Pancreas (tissue), 10 donors: ENCODE results near the gene PITX1. TPM values are rescaled to one million over a fixed set of nuclear protein-coding genes. Genes with fewer than 3 reads are reported as not detected.

ENCODE experiments used
- ATAC-seq, 4 donors: fragments of 200-7000 bp; cut with Tn5 transposase; one replicate each; pipeline versions ENCODE4 v1.8.0 to v1.9.1; 2020; ENCODE audit warnings: mild to moderate bottlenecking in 4 of 4, moderate library complexity in 4 of 4
- DNase-seq, 6 donors: peaks; one replicate each; pipeline ENCODE4 v3.0.0-alpha.2; 2020
- FAIRE-seq: peaks from 2 replicates; lab custom pipeline; 2012; peaks lifted over from hg19 to GRCh38; lab: Jason Lieb, UNC
- H3K27ac ChIP-seq, 4 donors: fragments of 200-600 bp; sonication (generic); 1 replicate in 3 of 4; 2 replicates in 1 of 4; pipeline versions ENCODE4 v1.5.0 to v1.8.0; 2020
- H3K27me3 ChIP-seq, 4 donors: fragments of 200-600 bp; one replicate each; pipeline ENCODE4 v1.8.0; 2021
- H3K36me3 ChIP-seq, 3 donors: fragments of 200-600 bp; sonication (generic) in 1 of 3; one replicate each; pipeline versions ENCODE4 v1.5.0 to v1.8.0; 2020 to 2021
- H3K4me1 ChIP-seq, 3 donors: fragments of 200-600 bp; one replicate each; pipeline ENCODE4 v1.8.0; 2021
- H3K4me3 ChIP-seq, 4 donors: fragments of 200-600 bp; sonication (generic) in 2 of 4; one replicate each; pipeline versions ENCODE4 v1.5.0 to v1.8.0; 2020 to 2021
- H3K9me3 ChIP-seq, 4 donors: fragments of 200-600 bp; one replicate each; pipeline ENCODE4 v1.8.0; 2021
- CTCF ChIP-seq, 4 donors: fragments of 200-600 bp; sonication (generic) in 3 of 4; IDR thresholded peaks; one replicate each; pipeline versions ENCODE4 v1.5.0 to v1.8.0; 2021; ENCODE audit warnings: antibody characterized with exemption in 4 of 4
- WGBS, 2 donors: extraction: QIAGEN DNeasy Blood & Tissue Kit; methylation state at CpG; one replicate each; pipeline ENCODE4 v1.1.7; 2013; 5-methylcytosine and 5-hydroxymethylcytosine counted together
- intact Hi-C, 3 donors: fragments of 100-400 bp; cut with DNase I; formaldehyde crosslinking; loops; one replicate each; pipeline versions ENCODE4 v1.11.1 to v1.14.2; 2022
- polyA plus RNA-seq, 2 donors: library from polyadenylated mRNA; stranded (reverse); fragments of 200-250 nt; gene quantifications; one replicate each; pipeline ENCODE4 v1.2.3, GENCODE V29; 2013
- total RNA-seq, 6 donors: library from RNA; stranded (reverse); fragmentation: NEBNext Ultra II Directional in 4 of 6; extraction: Animal tissue kit (Norgen Biotek cat#: 25700) in 4 of 6; gene quantifications; one replicate each; pipeline versions ENCODE4 v1.2.1 to v1.2.4, GENCODE V29; 2021 to 2023
- donor health status: healthy with polysubstance abuse.
- donor health status: DM: no; HTN: no; CAD: no; lungs with moderate emphysema.
- donor health status: DM: no; HTN: no; CAD: no.
- donor health status: control.
- donor health status: control.
- donor health status: Bipolar disorder and iron deficiency.
- donor health status: DM: yes; HTN: yes; CAD: no.
- donor health status: DM: no; HTN: no; CAD: no.
- donor health status: DM: no; HTN: no; CAD: no.
- donor health status: DM: yes; HTN: yes; CAD: no.

Gene PITX1
- total and polyA plus RNA-seq, 8 donors = 0.12 to 0.28 (median 0.17) TPM; not detected in 4

GRCh38 chr5:135056316-135057030 is 22.4 kb upstream of the PITX1 start:
- FAIRE-seq (no peak), DNase-seq (no peak), ATAC-seq (no peak)
- intact Hi-C loops = no loop called here
- H3K36me3 ChIP-seq = no peaks in the 10 kb centered on the region
- WGBS, 2 donors = 72 to 78% methylated on average over 8 of the region's 8 CpGs
- H3K27ac ChIP-seq = no peak overlapping the region
- H3K9me3 ChIP-seq = no peaks in the 10 kb centered on the region
- TF ChIP-seq CTCF (IDR thresholded peaks at IDR 0.05) = no peak
- no peaks in the 10 kb centered on the region for H3K4me1 ChIP-seq
- no peak overlapping the region for H3K4me3 ChIP-seq
- peaks cover 0 to 3% (median 0%) of the 10 kb centered on the region in 4 donors for H3K27me3 ChIP-seq

- FAIRE-seq (no peak), DNase-seq (peak in 1 of 6 donors; percentile 21), ATAC-seq (no peak)
- H3K27ac ChIP-seq = no peak overlapping the region
- TF ChIP-seq CTCF (IDR thresholded peaks at IDR 0.05) = no peak
- intact Hi-C loops = no loop called here
- no peaks in the 10 kb centered on the region for H3K36me3 ChIP-seq
- no peaks in the 10 kb centered on the region for H3K9me3 ChIP-seq
- no peak overlapping the region for H3K4me3 ChIP-seq
- WGBS, 2 donors = 66 to 79% methylated on average over 5 of the region's 5 CpGs
- H3K27me3 ChIP-seq = peaks cover 0 to 3% (median 0%) of the 10 kb centered on the region in 4 donors
- H3K4me1 ChIP-seq = no peaks in the 10 kb centered on the region
Observed at GRCh38 chr5:135055396-135055795, 21.4 kb upstream of the PITX1 start.

- no peak for ATAC-seq
- no peak for DNase-seq
- FAIRE-seq = no peak
- WGBS, 2 donors = 60 to 82% methylated on average over 2 of the region's 2 CpGs
- Histone ChIP-seq H3K27ac (no peak overlapping the region), H3K9me3 (no peaks in the 10 kb centered on the region), H3K4me3 (no peak overlapping the region), H3K27me3 (peaks cover 0 to 3% (median 0%) of the 10 kb centered on the region in 4 donors), H3K4me1 (no peaks in the 10 kb centered on the region), H3K36me3 (no peaks in the 10 kb centered on the region)
- TF ChIP-seq CTCF (IDR thresholded peaks at IDR 0.05) = no peak
- intact Hi-C loops = no loop called here
Observed at GRCh38 chr5:135054546-135054945, 20.5 kb upstream of the PITX1 start.

GRCh38 chr5:135053989-135054388 is 20.0 kb upstream of the PITX1 start:
- Histone ChIP-seq H3K27me3 (peaks cover 0 to 3% (median 0%) of the 10 kb centered on the region in 4 donors), H3K4me3 (no peak overlapping the region), H3K36me3 (no peaks in the 10 kb centered on the region), H3K27ac (no peak overlapping the region), H3K9me3 (no peaks in the 10 kb centered on the region), H3K4me1 (no peaks in the 10 kb centered on the region)
- intact Hi-C loops = no loop called here
- 24% methylated on average over 8 of the region's 8 CpGs for WGBS, 2 donors
- FAIRE-seq = no peak
- ATAC-seq = no peak
- DNase-seq = no peak
- TF ChIP-seq CTCF (IDR thresholded peaks at IDR 0.05) = no peak

GRCh38 chr5:135053278-135053677 is 19.2 kb upstream of the PITX1 start:
- 61 to 63% methylated on average over 3 of the region's 3 CpGs for WGBS, 2 donors
- FAIRE-seq = no peak
- no peak for ATAC-seq

More at GRCh38 chr5:135053278-135053677, 19.2 kb upstream of the PITX1 start:
- no peak overlapping the region for H3K4me3 ChIP-seq
- H3K4me1 ChIP-seq = no peaks in the 10 kb centered on the region
- peaks cover 0 to 3% (median 0%) of the 10 kb centered on the region in 4 donors for H3K27me3 ChIP-seq
- peak in 1 of 6 donors; percentile 15 for DNase-seq
- no peak for TF ChIP-seq CTCF (IDR thresholded peaks at IDR 0.05)
- intact Hi-C loops = no loop called here
- H3K9me3 ChIP-seq = no peaks in the 10 kb centered on the region
- H3K36me3 ChIP-seq = no peaks in the 10 kb centered on the region
- no peak overlapping the region for H3K27ac ChIP-seq
